AG10803 (cell line): ENCODE measurements around the gene KLHL3.
A peak's percentile ranks its signal among the peaks of the same experiment; 100 is the strongest.

Source experiments
- DNase-seq: peaks from one replicate; pipeline ENCODE4 v3.0.0; 2010; ENCODE audit warnings: low read depth
- H3K4me3 ChIP-seq: 2 replicates; pipeline ENCODE4 v1.5.1; 2011; ENCODE audit warnings: mild to moderate bottlenecking, low read length, control low read depth
- TF ChIP-seq, protein P1 (sequence below): conservative IDR thresholded peaks from 2 replicates; pipeline ENCODE4 v1.5.1; 2011; ENCODE audit warnings: mild to moderate bottlenecking, low read length, control low read depth, inconsistent platforms

Gene KLHL3

DNA sequence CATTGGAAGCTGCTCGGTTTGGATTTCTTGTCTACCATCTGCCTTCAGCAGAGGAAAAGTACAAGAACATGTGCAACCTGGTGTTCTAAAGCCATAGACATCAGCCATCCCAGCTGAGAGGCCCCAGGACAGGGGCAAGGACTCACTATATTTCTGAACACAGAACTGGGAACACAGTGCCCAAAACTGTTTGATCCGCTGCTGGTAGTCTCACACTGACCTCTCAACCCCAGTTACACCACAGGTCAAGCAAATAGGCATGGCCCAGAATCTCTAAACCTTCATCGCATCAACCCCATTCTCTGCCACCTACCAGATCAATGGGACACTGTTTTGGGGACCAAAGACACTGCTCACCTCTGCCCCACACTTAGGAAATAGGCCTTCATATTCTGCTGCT is 2.0 kb downstream of the KLHL3 start:
- TF ChIP-seq, protein P1, sequence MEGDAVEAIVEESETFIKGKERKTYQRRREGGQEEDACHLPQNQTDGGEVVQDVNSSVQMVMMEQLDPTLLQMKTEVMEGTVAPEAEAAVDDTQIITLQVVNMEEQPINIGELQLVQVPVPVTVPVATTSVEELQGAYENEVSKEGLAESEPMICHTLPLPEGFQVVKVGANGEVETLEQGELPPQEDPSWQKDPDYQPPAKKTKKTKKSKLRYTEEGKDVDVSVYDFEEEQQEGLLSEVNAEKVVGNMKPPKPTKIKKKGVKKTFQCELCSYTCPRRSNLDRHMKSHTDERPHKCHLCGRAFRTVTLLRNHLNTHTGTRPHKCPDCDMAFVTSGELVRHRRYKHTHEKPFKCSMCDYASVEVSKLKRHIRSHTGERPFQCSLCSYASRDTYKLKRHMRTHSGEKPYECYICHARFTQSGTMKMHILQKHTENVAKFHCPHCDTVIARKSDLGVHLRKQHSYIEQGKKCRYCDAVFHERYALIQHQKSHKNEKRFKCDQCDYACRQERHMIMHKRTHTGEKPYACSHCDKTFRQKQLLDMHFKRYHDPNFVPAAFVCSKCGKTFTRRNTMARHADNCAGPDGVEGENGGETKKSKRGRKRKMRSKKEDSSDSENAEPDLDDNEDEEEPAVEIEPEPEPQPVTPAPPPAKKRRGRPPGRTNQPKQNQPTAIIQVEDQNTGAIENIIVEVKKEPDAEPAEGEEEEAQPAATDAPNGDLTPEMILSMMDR, result no peak
- H3K4me3 ChIP-seq, result no peak overlapping the region
- DNase-seq, result no peak

DNA sequence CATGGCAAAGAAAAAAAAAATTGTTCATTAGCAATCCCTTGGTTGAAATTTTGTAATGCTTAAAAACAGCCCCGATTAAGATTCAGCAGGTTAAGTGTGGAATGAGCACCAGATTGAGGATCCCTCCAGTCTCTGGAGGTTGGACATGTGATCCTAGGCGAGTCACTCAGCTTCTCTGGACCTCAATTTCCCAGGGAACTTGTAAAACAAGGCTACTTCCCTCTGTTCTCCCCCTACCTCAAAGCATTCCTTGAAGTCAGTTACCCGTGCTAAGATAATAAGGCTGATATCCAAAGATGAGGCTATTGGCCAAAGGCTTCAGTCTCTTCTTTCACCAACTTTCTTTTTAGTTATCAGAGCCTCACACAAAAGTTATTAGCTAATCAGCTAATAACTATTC is 2.9 kb downstream of the KLHL3 start:
- H3K4me3 ChIP-seq, result no peak overlapping the region
- TF ChIP-seq, protein P1, result no peak
- no peak for DNase-seq

DNA sequence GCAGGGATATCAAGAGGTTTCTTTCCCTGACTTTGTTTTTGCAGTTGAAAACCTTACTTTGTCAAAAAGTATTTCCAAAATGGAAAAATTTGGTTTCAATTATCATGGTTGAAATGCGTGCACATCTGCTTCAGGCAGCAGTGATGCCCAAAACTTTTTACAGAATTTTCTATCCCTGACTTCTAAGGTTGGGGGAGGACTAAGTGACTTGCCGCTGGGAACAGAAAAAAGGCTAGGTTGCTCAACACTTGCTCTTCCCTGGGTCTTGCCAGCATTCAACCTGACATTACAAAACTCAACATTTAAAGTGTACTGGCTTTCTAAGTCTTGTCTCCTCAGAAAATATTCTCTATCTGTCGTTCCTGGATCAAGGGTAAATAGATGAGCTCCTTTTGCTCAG is 4.7 kb downstream of the KLHL3 start:
- peak; percentile 85 for DNase-seq
- TF ChIP-seq, protein P1, result no peak
- H3K4me3 ChIP-seq, result no peak overlapping the region

GRCh38 chr5:137730336-137730735 is 5.6 kb downstream of the KLHL3 start:
- peak; percentile 68 for DNase-seq
- TF ChIP-seq, protein P1, result no peak
- no peak overlapping the region for H3K4me3 ChIP-seq

GRCh38 chr5:137728048-137728447 is 7.8 kb downstream of the KLHL3 start:
- no peak overlapping the region for H3K4me3 ChIP-seq
- TF ChIP-seq, protein P1, result no peak
- no peak for DNase-seq

- no peak overlapping the region for H3K4me3 ChIP-seq
- DNase-seq, result no peak
- TF ChIP-seq, protein P1, result no peak
Measured at GRCh38 chr5:137727623-137728022, 8.3 kb downstream of the KLHL3 start.

- TF ChIP-seq, protein P1, result no peak
- no peak for DNase-seq
- no peak overlapping the region for H3K4me3 ChIP-seq
Measured at GRCh38 chr5:137724251-137724650, 11.6 kb downstream of the KLHL3 start.
